Measurements from ENCODE around the gene CCNT1. TPM values are rescaled to one million over a fixed set of nuclear protein-coding genes. Genes with fewer than 3 reads are reported as not detected.

The CCNT1 gene
- total RNA-seq (10 to 100 TPM; 25.9 to 31.8 (median 28.7) TPM), polyA plus RNA-seq (10 to 100 TPM in 1 of 3 donors, 1 to 10 TPM in 2; 5.2 to 17.0 (median 6.1) TPM)
- long read RNA-seq, donor 1, full-length matches to known transcripts, result 1 of 1 reads
- long read RNA-seq, donor 1, partial matches to known transcripts, result 0 of 1 reads
- long read RNA-seq, donor 1, other reads (novel, unspliced or antisense), result 0 of 1 reads
- long read RNA-seq, donor 2, full-length matches to known transcripts, result 8 of 10 reads
- long read RNA-seq, donor 2, partial matches to known transcripts, result 0 of 10 reads
- long read RNA-seq, donor 2, other reads (novel, unspliced or antisense), result 2 of 10 reads

DNA sequence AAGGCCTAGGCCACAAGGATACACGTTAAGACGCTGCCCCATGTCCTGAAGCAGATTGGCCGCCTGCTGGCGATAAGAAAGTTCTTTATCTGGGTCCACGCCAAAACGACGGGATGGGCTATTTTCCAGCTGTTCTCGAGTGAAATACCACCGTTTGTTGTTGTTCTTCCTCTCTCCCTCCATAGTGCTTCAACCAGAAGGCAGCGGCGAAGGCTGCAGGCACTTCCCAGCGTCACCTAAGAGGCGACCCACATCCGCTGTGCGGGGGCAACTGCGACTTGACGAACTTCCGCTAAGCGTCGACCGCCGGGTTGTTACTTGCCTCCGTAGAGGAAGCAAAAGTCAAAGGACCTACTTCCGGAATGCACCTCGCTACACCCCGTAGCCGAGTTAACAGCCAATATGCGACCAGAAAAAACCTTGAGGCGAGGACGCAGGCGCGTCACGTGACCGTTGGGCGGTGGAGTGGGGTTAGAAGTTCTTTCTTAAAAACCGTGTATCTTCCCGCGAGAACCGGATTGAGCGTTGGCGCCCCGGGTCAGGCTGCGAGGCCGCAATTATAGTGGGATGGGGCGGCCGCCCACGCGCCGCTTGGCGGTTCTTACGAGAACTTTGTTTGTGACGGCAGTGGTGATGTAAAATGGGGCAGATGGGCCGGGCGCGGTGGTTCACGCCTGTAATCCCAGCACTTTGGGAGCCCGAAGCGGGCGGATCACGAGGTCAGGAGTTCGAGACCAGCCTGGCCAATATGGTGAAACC, at the start of gene CCNT1:
Gene CCNT1, minus strand, starts transcription at position 215 of the 759 bp plus-strand sequence. Its CDS starts 32 bp downstream, at position 183.
- WGBS, 3 donors, result 0 to 1% (median 0%) methylated on average over 61 of the region's 61 CpGs
- TF ChIP-seq, protein P1, sequence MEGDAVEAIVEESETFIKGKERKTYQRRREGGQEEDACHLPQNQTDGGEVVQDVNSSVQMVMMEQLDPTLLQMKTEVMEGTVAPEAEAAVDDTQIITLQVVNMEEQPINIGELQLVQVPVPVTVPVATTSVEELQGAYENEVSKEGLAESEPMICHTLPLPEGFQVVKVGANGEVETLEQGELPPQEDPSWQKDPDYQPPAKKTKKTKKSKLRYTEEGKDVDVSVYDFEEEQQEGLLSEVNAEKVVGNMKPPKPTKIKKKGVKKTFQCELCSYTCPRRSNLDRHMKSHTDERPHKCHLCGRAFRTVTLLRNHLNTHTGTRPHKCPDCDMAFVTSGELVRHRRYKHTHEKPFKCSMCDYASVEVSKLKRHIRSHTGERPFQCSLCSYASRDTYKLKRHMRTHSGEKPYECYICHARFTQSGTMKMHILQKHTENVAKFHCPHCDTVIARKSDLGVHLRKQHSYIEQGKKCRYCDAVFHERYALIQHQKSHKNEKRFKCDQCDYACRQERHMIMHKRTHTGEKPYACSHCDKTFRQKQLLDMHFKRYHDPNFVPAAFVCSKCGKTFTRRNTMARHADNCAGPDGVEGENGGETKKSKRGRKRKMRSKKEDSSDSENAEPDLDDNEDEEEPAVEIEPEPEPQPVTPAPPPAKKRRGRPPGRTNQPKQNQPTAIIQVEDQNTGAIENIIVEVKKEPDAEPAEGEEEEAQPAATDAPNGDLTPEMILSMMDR (IDR thresholded peaks at IDR 0.05), result peak; percentile 38
- Histone ChIP-seq H3K4me3 (peak within 1 kb of the TSS; percentile 77), H3K27me3 (ENCODE audit: insufficient read depth in 3 of 3, low read length in 2 of 3) (no peaks in the 10 kb centered on the region), H3K27ac (peak within 1 kb of the TSS; percentile 93), H3K36me3 (ENCODE audit: insufficient read depth in 1 of 2, low read depth in 1 of 2) (peaks cover 3 to 22% of the 10 kb centered on the region in 2 donors), H3K4me1 (peaks cover 26% of the 10 kb centered on the region), H3K9me3 (no peaks in the 10 kb centered on the region)
- peak; percentile 98 to 99 (median 98) for ATAC-seq
- peak; percentile 99 for DNase-seq
- intact Hi-C loops (cut with DNase I), result no loop called here

DNA sequence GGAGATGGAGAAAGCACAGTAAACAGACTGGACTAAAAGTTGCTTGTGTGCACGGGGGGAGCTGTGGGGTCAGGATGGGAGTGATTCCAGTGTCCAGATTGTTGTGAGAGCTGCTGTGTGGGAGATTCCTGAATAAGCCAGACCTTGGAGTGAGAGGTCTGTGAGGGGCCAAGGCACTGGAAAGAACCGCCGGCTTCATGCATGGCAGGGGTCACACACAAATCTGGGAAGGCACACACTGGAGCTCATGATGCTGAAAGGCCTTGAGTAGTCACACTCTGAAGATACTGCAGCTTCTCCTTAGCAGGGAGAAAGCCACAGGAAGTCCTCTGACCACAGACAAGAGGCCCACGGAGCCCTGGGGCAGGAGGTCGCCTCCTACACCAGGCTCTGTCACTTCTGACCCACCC, 49.3 kb upstream of the CCNT1 start:
- no peak for ATAC-seq
- intact Hi-C loops (cut with DNase I), result no loop called here

DNA sequence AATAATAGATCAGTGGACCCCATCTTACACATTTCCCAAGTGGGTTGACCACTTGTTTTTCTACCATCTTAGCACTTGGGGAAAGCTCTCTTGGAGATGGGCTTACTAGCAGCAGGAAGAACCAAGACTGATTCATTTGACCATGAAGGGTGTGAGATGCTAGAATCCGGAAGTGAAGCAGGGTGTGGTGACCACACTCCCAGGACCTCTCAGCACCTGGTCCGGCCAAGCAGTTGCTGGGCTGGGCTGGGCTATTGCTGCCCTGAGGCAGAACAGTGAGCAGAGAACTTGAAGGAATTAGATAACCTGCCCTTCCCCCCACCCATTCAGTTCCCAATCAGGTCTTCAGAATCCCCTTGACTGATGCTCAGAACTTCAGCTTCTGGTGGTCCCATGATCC, 48.0 kb upstream of the CCNT1 start:
- H3K9me3 ChIP-seq, result no peaks in the 10 kb centered on the region
- peaks cover 0 to 30% of the 10 kb centered on the region in 2 donors for H3K36me3 ChIP-seq (ENCODE audit: insufficient read depth in 1 of 2, low read depth in 1 of 2)
- no peak for DNase-seq
- no peak overlapping the region for H3K4me3 ChIP-seq
- H3K27ac ChIP-seq, result no peak overlapping the region
- TF ChIP-seq, protein P1 (IDR thresholded peaks at IDR 0.05), result no peak
- H3K4me1 ChIP-seq, result no peaks in the 10 kb centered on the region
- WGBS, 3 donors, result 56 to 67% (median 65%) methylated on average over 2 of the region's 2 CpGs
- intact Hi-C loops (cut with DNase I), result no loop called here
- H3K27me3 ChIP-seq (ENCODE audit: insufficient read depth in 3 of 3, low read length in 2 of 3), result no peaks in the 10 kb centered on the region
- no peak for ATAC-seq

More for the DNA sequence above, 49.3 kb upstream of the CCNT1 start:
- TF ChIP-seq, protein P1 (IDR thresholded peaks at IDR 0.05), result no peak
- Histone ChIP-seq H3K4me3 (no peak overlapping the region), H3K27me3 (ENCODE audit: insufficient read depth in 3 of 3, low read length in 2 of 3) (no peaks in the 10 kb centered on the region), H3K27ac (no peak overlapping the region), H3K9me3 (no peaks in the 10 kb centered on the region), H3K36me3 (ENCODE audit: insufficient read depth in 1 of 2, low read depth in 1 of 2) (peaks cover 3 to 42% of the 10 kb centered on the region in 2 donors), H3K4me1 (no peaks in the 10 kb centered on the region)
- no peak for DNase-seq
- 72 to 80% (median 74%) methylated on average over 5 of the region's 5 CpGs for WGBS, 3 donors

DNA sequence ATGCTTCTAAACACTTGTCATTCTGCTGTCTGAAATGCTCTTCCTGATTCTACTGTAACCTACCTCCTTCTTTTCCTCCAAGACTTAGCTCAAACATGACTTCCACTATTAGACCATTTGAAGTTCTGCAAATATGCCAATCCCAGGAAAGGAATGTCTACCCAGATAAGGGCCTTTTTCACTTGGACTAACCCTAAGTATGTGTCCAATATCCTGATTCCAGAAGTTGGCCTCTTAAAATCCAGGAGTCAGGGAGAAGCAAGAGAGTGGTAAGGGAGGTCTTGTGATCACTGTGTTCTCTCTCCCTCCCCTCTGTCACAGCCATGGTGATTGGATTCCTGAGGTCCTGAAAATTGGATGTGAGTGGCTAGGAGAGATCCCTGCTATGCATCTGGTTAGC, 42.2 kb upstream of the CCNT1 start:
- ATAC-seq (no peak), DNase-seq (no peak)
- no peaks in the 10 kb centered on the region for H3K36me3 ChIP-seq (ENCODE audit: insufficient read depth in 1 of 2, low read depth in 1 of 2)
- no peaks in the 10 kb centered on the region for H3K9me3 ChIP-seq
- no peak overlapping the region for H3K27ac ChIP-seq
- intact Hi-C loops (cut with DNase I), result no loop called here
- no peaks in the 10 kb centered on the region for H3K27me3 ChIP-seq (ENCODE audit: insufficient read depth in 3 of 3, low read length in 2 of 3)
- TF ChIP-seq, protein P1 (IDR thresholded peaks at IDR 0.05), result no peak
- no peaks in the 10 kb centered on the region for H3K4me1 ChIP-seq
- no peak overlapping the region for H3K4me3 ChIP-seq

All from psoas muscle (tissue), 8 donors.